HepG2 (cell line): Measurements from ENCODE around the gene CEACAM8. TPM values are rescaled to one million over a fixed set of nuclear protein-coding genes. Genes with fewer than 3 reads are reported as not detected.
A peak's percentile ranks its signal among the peaks of the same experiment; 100 is the strongest.

Experiments
- AGO1 ChIP-seq: fragments of 200-400 bp; formaldehyde crosslinking; IDR thresholded peaks from 2 replicates; pipeline ENCODE4 v1.6.1; 2017; ENCODE audit warnings: mild to moderate bottlenecking, low read depth, low read length, moderate library complexity; ENCODE audit not compliant: poor library complexity, severe bottlenecking
- AGO2 ChIP-seq: fragments of 200-400 bp; formaldehyde crosslinking; optimal IDR thresholded peaks from 2 replicates; pipeline ENCODE3; 2017; ENCODE audit warnings: mild to moderate bottlenecking, low read depth, low read length, moderate library complexity
- ATF3 ChIP-seq: sonication (generic); formaldehyde crosslinking; IDR thresholded peaks from 2 replicates; pipeline ENCODE4 v1.4.0; 2020; ENCODE audit warnings: missing genetic modification reagents
- DNMT1 ChIP-seq: sonication (generic); formaldehyde crosslinking; IDR thresholded peaks from 2 replicates; pipeline ENCODE4 v1.5.1; 2020; ENCODE audit warnings: mild to moderate bottlenecking, missing genetic modification reagents
- GATAD1 ChIP-seq: IDR thresholded peaks from 2 replicates; pipeline ENCODE4 v1.6.1; 2016; ENCODE audit warnings: missing genetic modification reagents, missing compliant biosample characterization
- HES4 ChIP-seq: sonication (generic); formaldehyde crosslinking; IDR thresholded peaks from 2 replicates; pipeline ENCODE4 v1.9.0; 2021; ENCODE audit warnings: mild to moderate bottlenecking, missing genetic modification reagents, borderline replicate concordance
- MEF2D ChIP-seq: sonication (generic); formaldehyde crosslinking; IDR thresholded peaks from 2 replicates; pipeline ENCODE4 v1.5.1; 2020; ENCODE audit warnings: mild to moderate bottlenecking, missing genetic modification reagents
- STAT5B ChIP-seq: sonication (generic); formaldehyde crosslinking; IDR thresholded peaks from 2 replicates; pipeline ENCODE4 v1.4.0; 2020; ENCODE audit warnings: missing genetic modification reagents
- TBX2 ChIP-seq: sonication (generic); formaldehyde crosslinking; IDR thresholded peaks from 2 replicates; pipeline ENCODE4 v1.5.0; 2020; ENCODE audit warnings: missing genetic modification reagents, mild to moderate bottlenecking, borderline replicate concordance
- YEATS2 ChIP-seq: sonication (generic); formaldehyde crosslinking; IDR thresholded peaks from 2 replicates; pipeline ENCODE4 v1.4.0; 2020; ENCODE audit warnings: missing genetic modification reagents, borderline replicate concordance
- ZBTB2 ChIP-seq: sonication (generic); formaldehyde crosslinking; IDR thresholded peaks from 2 replicates; pipeline ENCODE4 v1.8.0; 2022; ENCODE audit warnings: low read depth, missing genetic modification reagents
- ZFP36L2 ChIP-seq: sonication (generic); formaldehyde crosslinking; IDR thresholded peaks from 2 replicates; pipeline ENCODE4 v1.4.0; 2020; ENCODE audit warnings: missing genetic modification reagents
- ZFYVE20 ChIP-seq: sonication (generic); formaldehyde crosslinking; IDR thresholded peaks from 2 replicates; pipeline ENCODE4 v1.8.0; 2023; ENCODE audit warnings: low read depth, mild to moderate bottlenecking, moderate library complexity, missing genetic modification reagents, borderline replicate concordance
- ZNF17 ChIP-seq: sonication (generic); formaldehyde crosslinking; IDR thresholded peaks from 2 replicates; pipeline ENCODE4 v1.5.0; 2020; ENCODE audit warnings: mild to moderate bottlenecking, missing genetic modification reagents
- ZNF331 ChIP-seq: sonication (generic); formaldehyde crosslinking; IDR thresholded peaks from 2 replicates; pipeline ENCODE4 v1.4.0; 2020; ENCODE audit warnings: missing genetic modification reagents
- ZNF792 ChIP-seq: IDR thresholded peaks from 2 replicates; pipeline ENCODE4 v1.6.1; 2016
- ZNF841 ChIP-seq: sonication (generic); formaldehyde crosslinking; IDR thresholded peaks from 2 replicates; pipeline ENCODE4 v1.8.1; 2023; ENCODE audit warnings: missing genetic modification reagents, borderline replicate concordance
- ZSCAN9 ChIP-seq: IDR thresholded peaks from 2 replicates; pipeline ENCODE4 v1.6.1; 2016; ENCODE audit warnings: borderline replicate concordance
- polyA plus RNA-seq, 8 experiments: library from polyadenylated mRNA; depleted of rRNA in 3 of 8; stranded (reverse) in 7 of 8; unstranded in 1 of 8; fragments of >200 nt; fragmentation: Illumina TruSeq in 4 of 8; extraction: Trizol in 4 of 8; gene quantifications; 2 replicates each; pipeline versions ENCODE4 v1.2.1 to v1.2.3, GENCODE V29; 2011 to 2016; ENCODE audit warnings: low read depth in 4 of 8, missing spikeins in 1 of 8, mixed read lengths in 1 of 8; ENCODE audit not compliant: insufficient read depth in 1 of 8
- total RNA-seq, 5 experiments: library from RNA; depleted of rRNA; stranded (reverse); fragments of >200 nt; fragmentation: Illumina TruSeq; extraction: Trizol; gene quantifications; 2 replicates each; pipeline ENCODE4 v1.2.3, GENCODE V29; 2016; ENCODE audit warnings: low read depth in 1 of 5
- TF ChIP-seq, protein P1 (sequence below), 2 experiments: fragments of 450-650 bp in 1 of 2; sonication (generic) in 1 of 2; formaldehyde crosslinking in 1 of 2; IDR thresholded peaks; 2 replicates each; pipeline versions ENCODE4 v1.6.1 to v1.8.0; 2016 to 2022; ENCODE audit warnings: antibody characterized with exemption in 1 of 2, mild to moderate bottlenecking in 1 of 2, missing genetic modification reagents in 1 of 2

Gene CEACAM8
- total and polyA plus RNA-seq, 2 of the 13 experiments (the other 11 are each of a cell fraction or from before 2014, with no cell fraction given), result not detected

GRCh38 chr19:42601811-42602443 is 7.2 kb upstream of the CEACAM8 start (continued):
- TF ChIP-seq, protein P1, sequence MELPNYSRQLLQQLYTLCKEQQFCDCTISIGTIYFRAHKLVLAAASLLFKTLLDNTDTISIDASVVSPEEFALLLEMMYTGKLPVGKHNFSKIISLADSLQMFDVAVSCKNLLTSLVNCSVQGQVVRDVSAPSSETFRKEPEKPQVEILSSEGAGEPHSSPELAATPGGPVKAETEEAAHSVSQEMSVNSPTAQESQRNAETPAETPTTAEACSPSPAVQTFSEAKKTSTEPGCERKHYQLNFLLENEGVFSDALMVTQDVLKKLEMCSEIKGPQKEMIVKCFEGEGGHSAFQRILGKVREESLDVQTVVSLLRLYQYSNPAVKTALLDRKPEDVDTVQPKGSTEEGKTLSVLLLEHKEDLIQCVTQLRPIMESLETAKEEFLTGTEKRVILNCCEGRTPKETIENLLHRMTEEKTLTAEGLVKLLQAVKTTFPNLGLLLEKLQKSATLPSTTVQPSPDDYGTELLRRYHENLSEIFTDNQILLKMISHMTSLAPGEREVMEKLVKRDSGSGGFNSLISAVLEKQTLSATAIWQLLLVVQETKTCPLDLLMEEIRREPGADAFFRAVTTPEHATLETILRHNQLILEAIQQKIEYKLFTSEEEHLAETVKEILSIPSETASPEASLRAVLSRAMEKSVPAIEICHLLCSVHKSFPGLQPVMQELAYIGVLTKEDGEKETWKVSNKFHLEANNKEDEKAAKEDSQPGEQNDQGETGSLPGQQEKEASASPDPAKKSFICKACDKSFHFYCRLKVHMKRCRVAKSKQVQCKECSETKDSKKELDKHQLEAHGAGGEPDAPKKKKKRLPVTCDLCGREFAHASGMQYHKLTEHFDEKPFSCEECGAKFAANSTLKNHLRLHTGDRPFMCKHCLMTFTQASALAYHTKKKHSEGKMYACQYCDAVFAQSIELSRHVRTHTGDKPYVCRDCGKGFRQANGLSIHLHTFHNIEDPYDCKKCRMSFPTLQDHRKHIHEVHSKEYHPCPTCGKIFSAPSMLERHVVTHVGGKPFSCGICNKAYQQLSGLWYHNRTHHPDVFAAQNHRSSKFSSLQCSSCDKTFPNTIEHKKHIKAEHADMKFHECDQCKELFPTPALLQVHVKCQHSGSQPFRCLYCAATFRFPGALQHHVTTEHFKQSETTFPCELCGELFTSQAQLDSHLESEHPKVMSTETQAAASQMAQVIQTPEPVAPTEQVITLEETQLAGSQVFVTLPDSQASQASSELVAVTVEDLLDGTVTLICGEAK (IDR thresholded peaks at IDR 0.05), result no peak
- TF ChIP-seq, protein P1 (CRISPR knock-in tag; IDR thresholded peaks at IDR 0.05), result 0 out of 2 replicates have a peak, but pooled peaks have one; percentile 27
- TF ChIP-seq ZFYVE20 (CRISPR knock-in tag), result no peak
- no peak for TF ChIP-seq YEATS2 (CRISPR knock-in tag)
- no peak for TF ChIP-seq ZNF17 (CRISPR knock-in tag)
- TF ChIP-seq MEF2D (CRISPR knock-in tag), result peak; percentile 37; the same call in 1 of the 2 replicates
- TF ChIP-seq ATF3 (CRISPR knock-in tag), result 0 out of 2 replicates have a peak, but pooled peaks have one; percentile 18
- no peak for TF ChIP-seq DNMT1 (CRISPR knock-in tag)
- TF ChIP-seq AGO2, result no peak
- peak; percentile 71; the same call in 1 of the 2 replicates for TF ChIP-seq ZSCAN9 (CRISPR knock-in tag)
- no peak for TF ChIP-seq HES4 (CRISPR knock-in tag)
- peak; percentile 55; the same call in 1 of the 2 replicates for TF ChIP-seq ZNF331
- TF ChIP-seq AGO1, result no peak
- no peak for TF ChIP-seq GATAD1 (CRISPR knock-in tag)
- TF ChIP-seq ZNF841, result no peak
- peak; percentile 45 for TF ChIP-seq TBX2
- TF ChIP-seq ZNF792, result 0 out of 2 replicates have a peak, but pooled peaks have one; percentile 44
- peak; percentile 83; the same call in 1 of the 2 replicates for TF ChIP-seq STAT5B (CRISPR knock-in tag)
- TF ChIP-seq ZBTB2, result 0 out of 2 replicates have a peak, but pooled peaks have one; percentile 28
- TF ChIP-seq ZFP36L2 (CRISPR knock-in tag), result 0 out of 2 replicates have a peak, but pooled peaks have one; percentile 81
